ENCODE measurements around the gene BNC2.

Gene BNC2

DNA sequence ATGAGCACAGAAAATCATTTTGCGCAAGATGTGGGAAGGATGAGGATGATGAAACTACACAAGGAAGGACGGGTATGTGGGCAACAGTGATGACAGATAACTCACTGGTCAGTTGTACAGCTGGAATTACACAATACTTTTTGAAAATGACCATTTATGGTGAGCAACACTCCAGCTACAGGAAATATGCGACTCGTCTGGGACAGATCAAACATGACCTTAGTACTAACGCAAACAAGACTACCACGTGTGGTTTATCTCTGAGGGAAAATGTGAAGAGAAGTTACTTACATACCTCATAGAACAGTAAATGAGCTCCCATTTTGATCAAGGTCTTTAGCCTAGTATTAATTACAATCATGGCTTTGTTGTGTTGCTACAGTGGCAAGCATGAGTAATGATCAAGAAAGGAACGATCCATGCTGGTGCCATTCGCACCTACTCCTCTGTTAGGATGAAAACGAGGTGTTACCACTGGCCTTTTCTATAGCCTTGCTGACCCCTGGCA lies 456.9 kb downstream of the BNC2 start:
- no peaks in the 10 kb centered on the region for H3K79me2 ChIP-seq (ENCODE audit: insufficient read depth, low read length)
- no peak overlapping the region for H3K27ac ChIP-seq (ENCODE audit: low read depth, low read length, poor library complexity, severe bottlenecking)
- no peak overlapping the region for H3K4me3 ChIP-seq (ENCODE audit: low read depth, low read length, poor library complexity, severe bottlenecking)
- no peaks in the 10 kb centered on the region for H3K9me2 ChIP-seq (ENCODE audit: low read depth, low read length)
- no peaks in the 10 kb centered on the region for H3K9me3 ChIP-seq (ENCODE audit: low read length)
- H3F3A ChIP-seq (ENCODE audit: insufficient read depth, low read length): no peaks in the 10 kb centered on the region
- no peak overlapping the region for H2AFZ ChIP-seq (ENCODE audit: low read length)
- TF ChIP-seq EZH2 (IDR thresholded peaks at IDR 0.05; ENCODE audit: borderline replicate concordance, low read length): no peak
- TF ChIP-seq, protein P1, sequence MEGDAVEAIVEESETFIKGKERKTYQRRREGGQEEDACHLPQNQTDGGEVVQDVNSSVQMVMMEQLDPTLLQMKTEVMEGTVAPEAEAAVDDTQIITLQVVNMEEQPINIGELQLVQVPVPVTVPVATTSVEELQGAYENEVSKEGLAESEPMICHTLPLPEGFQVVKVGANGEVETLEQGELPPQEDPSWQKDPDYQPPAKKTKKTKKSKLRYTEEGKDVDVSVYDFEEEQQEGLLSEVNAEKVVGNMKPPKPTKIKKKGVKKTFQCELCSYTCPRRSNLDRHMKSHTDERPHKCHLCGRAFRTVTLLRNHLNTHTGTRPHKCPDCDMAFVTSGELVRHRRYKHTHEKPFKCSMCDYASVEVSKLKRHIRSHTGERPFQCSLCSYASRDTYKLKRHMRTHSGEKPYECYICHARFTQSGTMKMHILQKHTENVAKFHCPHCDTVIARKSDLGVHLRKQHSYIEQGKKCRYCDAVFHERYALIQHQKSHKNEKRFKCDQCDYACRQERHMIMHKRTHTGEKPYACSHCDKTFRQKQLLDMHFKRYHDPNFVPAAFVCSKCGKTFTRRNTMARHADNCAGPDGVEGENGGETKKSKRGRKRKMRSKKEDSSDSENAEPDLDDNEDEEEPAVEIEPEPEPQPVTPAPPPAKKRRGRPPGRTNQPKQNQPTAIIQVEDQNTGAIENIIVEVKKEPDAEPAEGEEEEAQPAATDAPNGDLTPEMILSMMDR (IDR thresholded peaks at IDR 0.05; ENCODE audit: low read length): no peak
- H3K4me2 ChIP-seq (ENCODE audit: low read length): no peak overlapping the region
- no peak overlapping the region for H3K9ac ChIP-seq (ENCODE audit: low read length)
- no peaks in the 10 kb centered on the region for H4K20me1 ChIP-seq (ENCODE audit: insufficient read depth, low read length)
- no peaks in the 10 kb centered on the region for H3K4me1 ChIP-seq (ENCODE audit: insufficient read depth, low read length, severe bottlenecking)
- no peaks in the 10 kb centered on the region for H3K27me3 ChIP-seq (ENCODE audit: insufficient read depth, low read length)
- no peaks in the 10 kb centered on the region for H3K36me3 ChIP-seq (ENCODE audit: insufficient read depth, low read length)

DNA sequence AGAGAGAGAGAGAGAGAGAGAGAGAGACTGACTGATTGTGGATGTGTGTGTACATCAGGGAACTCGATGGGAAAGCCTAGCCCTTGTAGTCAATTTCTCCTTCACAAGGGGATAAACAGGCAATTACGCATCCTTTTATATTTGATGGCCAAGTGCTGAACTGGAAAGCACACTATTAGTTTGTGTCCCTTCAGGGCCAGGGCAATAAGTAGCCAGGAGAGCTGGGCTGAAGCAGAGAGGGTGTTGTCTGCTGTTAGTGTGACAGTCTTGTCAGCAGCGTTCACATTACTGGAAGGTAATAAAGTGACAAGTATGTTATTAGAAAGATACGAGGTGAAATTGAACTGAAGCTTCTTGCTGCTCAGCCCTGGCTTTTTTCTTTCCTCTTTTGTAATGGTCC lies 457.7 kb downstream of the BNC2 start:
- Histone ChIP-seq H3K79me2 (ENCODE audit: insufficient read depth, low read length) (no peaks in the 10 kb centered on the region), H3K27me3 (ENCODE audit: insufficient read depth, low read length) (no peaks in the 10 kb centered on the region), H3K4me2 (ENCODE audit: low read length) (no peak overlapping the region), H3K9me2 (ENCODE audit: low read depth, low read length) (no peaks in the 10 kb centered on the region), H2AFZ (ENCODE audit: low read length) (no peak overlapping the region), H3K36me3 (ENCODE audit: insufficient read depth, low read length) (no peaks in the 10 kb centered on the region), H3K4me1 (ENCODE audit: insufficient read depth, low read length, severe bottlenecking) (no peaks in the 10 kb centered on the region), H4K20me1 (ENCODE audit: insufficient read depth, low read length) (no peaks in the 10 kb centered on the region), H3K27ac (ENCODE audit: low read depth, low read length, poor library complexity, severe bottlenecking) (no peak overlapping the region), H3K9me3 (ENCODE audit: low read length) (no peaks in the 10 kb centered on the region), H3K4me3 (ENCODE audit: low read depth, low read length, poor library complexity, severe bottlenecking) (no peak overlapping the region), H3K9ac (ENCODE audit: low read length) (no peak overlapping the region), H3F3A (ENCODE audit: insufficient read depth, low read length) (no peaks in the 10 kb centered on the region)
- TF ChIP-seq, protein P1 (IDR thresholded peaks at IDR 0.05; ENCODE audit: low read length): no peak
- no peak for TF ChIP-seq EZH2 (IDR thresholded peaks at IDR 0.05; ENCODE audit: borderline replicate concordance, low read length)

DNA sequence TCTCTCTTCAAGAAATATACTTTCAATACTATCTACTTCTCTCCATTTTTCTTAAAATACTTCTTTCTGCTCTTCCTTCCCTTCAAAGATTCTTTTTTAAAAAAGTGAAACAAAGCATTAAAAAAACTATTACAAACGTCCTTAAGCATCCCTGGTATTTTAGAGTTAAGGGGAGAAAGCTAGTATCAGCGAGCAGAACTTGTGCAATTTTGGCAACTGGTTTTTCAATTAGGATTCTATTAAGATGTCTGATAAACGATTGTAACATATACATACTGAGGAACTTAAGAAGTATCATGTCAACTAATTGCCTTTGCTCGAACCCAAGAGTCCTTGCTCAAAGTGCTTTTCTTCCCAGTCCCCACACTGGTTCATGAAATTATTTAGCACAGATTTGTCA lies 459.2 kb downstream of the BNC2 start:
- Histone ChIP-seq H3K27ac (ENCODE audit: low read depth, low read length, poor library complexity, severe bottlenecking) (no peak overlapping the region), H3K4me2 (ENCODE audit: low read length) (no peak overlapping the region), H3K79me2 (ENCODE audit: insufficient read depth, low read length) (no peaks in the 10 kb centered on the region), H3K9ac (ENCODE audit: low read length) (no peak overlapping the region), H3K27me3 (ENCODE audit: insufficient read depth, low read length) (no peaks in the 10 kb centered on the region), H3K9me3 (ENCODE audit: low read length) (no peaks in the 10 kb centered on the region), H3K4me3 (ENCODE audit: low read depth, low read length, poor library complexity, severe bottlenecking) (no peak overlapping the region), H3K36me3 (ENCODE audit: insufficient read depth, low read length) (no peaks in the 10 kb centered on the region), H2AFZ (ENCODE audit: low read length) (no peak overlapping the region), H3K9me2 (ENCODE audit: low read depth, low read length) (no peaks in the 10 kb centered on the region), H3F3A (ENCODE audit: insufficient read depth, low read length) (no peaks in the 10 kb centered on the region), H3K4me1 (ENCODE audit: insufficient read depth, low read length, severe bottlenecking) (no peaks in the 10 kb centered on the region), H4K20me1 (ENCODE audit: insufficient read depth, low read length) (no peaks in the 10 kb centered on the region)
- TF ChIP-seq EZH2 (IDR thresholded peaks at IDR 0.05; ENCODE audit: borderline replicate concordance, low read length): no peak
- TF ChIP-seq, protein P1 (IDR thresholded peaks at IDR 0.05; ENCODE audit: low read length): no peak
